HG03097 (cell line): ENCODE measurements around the gene MGLL.

Experiments
- ATAC-seq: cut with Tn5 transposase; IDR thresholded peaks from one replicate; pipeline ENCODE4 v1.9.1; 2021; ENCODE audit not compliant: unreplicated experiment, low FRiP score

MGLL gene

GRCh38 chr3:127645371-127646015, 176.8 kb downstream of the MGLL start:
- ATAC-seq, result no peak

- no peak for ATAC-seq
These were observed 177.5 kb downstream of the MGLL start for GRCh38 chr3:127644641-127645370.

GRCh38 chr3:127640042-127640355, 182.3 kb downstream of the MGLL start:
- no peak for ATAC-seq

GRCh38 chr3:127639173-127640041, 182.9 kb downstream of the MGLL start:
- no peak for ATAC-seq
